Measurements from ENCODE around the gene CYP46A1.

The CYP46A1 gene

DNA sequence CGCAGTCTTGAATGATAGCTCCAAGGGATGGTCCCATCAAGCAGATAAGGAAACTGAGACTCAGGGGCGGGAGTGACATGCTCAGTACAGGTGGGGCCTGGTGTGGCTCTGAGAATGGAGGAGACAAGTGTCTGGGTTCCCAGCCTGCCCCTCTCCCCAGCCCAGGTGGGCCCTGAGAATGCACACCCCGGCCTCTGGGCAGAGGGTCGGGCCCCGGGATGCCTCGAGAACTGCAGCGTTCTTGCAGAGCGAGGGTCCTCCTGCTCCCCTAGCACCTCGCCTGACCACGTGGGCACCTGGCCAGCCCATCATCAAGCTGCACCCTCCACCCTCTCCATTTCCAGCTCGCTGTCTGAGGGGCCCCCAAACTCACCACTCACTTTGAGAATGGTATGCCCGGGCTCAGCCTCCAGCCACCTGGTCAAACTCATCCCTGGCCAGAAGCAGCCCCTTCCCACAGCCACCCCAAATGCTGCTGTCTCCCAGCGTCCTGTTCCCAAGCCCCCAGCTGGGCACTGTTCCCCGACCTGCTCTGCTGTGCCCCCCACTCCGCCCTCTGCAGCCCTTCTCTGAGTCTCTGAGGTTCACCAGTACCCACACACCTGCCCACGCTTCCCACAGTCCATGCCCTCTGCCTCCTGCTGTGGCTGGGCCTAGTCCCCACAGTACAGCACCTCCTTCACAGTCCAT is 44.3 kb downstream of the CYP46A1 start:
- DNase-seq (ENCODE audit: low read depth, low spot score), result no peak

DNA sequence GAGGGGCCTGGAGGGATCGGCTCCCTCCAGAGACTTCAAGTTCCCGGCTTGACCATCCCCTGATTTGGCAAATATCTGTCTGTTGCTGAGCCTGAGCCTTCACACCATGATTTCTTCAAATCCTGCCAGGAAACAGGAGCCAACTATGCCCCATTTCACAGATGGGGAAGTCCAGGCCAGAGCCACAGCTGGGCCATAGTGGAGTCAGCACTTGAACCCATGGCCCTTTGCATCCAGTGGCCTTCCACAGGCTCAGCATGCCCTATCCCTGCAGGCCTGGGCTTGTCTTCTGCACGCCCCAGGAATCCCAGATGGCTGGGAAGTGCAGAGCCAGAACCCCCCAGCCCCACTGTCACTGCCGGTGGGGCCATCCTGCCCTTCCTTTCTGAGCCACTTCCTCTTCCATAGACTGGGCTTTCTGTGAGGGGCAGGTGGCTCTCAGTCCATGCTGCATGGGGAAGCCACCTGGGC is 44.9 kb downstream of the CYP46A1 start:
- DNase-seq (ENCODE audit: low read depth, low spot score), result no peak

DNA sequence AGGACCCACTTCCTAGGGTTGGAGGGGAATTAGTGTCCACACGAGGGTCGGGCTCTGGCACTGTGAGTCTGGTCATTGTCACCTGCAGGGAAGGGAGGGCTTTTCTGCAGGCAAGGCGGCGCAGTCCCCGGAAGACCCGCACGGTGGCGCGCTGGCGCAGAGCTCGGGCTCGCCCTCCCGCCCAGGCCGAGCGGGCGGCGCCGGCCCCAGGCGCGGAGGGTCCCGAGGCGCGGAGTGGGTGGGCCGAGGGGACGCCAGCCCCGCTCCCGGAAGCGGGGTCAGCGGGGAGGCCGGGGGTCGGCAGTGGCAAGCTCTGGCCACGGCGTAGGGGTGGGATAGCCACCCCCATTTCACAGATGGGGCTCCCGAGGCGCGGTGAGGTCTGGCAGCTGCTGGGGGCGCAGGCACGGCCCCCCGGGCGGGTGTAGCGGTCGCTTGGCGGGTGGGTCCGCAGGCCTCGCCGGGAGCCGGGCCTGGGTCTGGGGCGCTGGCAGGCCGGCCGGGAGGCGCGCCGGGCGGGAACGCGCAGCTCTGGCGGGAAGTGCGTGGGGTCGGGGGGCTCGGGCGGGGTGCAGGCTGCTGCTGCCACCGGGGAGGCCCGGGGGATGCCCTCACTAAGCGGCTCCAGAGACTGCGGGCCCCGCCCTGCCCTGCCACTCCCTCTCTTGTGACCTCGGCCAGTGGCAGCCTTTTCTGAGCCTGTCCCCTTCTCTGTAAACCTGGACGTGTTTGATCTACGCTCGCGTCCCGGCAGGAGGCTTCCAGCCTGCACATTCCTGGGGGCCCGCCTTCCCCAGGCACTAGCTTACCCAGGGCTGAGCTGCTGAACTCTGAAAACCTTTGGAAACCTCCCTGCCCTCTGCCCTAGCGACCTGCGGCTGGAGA is 46.1 kb downstream of the CYP46A1 start:
- DNase-seq (ENCODE audit: low read depth, low spot score), result no peak

DNA sequence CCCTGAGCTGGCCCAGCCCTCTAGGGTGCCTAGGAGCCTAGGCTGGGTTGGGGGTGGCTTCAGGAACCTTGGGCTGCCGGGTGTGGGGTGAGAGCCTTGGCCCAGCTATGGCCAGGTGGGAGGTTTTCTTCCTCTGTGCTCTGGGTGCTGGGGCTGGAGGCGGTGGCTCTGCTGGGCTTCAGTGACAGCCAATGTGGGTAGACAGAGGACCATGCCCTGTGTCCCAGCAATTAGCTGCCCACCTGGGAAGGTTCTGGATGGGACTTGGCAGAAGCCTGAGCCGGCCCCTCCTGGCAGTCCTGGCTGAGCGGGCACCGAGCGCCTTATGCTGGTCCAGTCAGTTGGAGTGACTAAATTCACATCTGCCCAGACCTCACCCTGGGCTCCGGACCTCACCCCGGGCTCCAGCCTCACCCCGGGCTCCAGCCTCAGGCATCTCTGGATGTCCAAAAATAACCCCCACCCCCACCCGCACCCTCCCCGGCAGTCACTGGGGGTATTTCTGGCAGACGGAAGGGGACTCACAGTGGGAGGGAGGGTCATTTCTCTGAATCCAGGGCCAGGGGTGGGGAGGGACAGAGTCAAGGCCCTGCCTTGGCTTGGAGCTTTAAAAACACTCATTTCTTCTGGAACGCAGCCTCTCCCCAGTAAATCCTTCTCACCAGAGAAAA is 46.9 kb downstream of the CYP46A1 start:
- no peak for DNase-seq (ENCODE audit: low read depth, low spot score)

DNA sequence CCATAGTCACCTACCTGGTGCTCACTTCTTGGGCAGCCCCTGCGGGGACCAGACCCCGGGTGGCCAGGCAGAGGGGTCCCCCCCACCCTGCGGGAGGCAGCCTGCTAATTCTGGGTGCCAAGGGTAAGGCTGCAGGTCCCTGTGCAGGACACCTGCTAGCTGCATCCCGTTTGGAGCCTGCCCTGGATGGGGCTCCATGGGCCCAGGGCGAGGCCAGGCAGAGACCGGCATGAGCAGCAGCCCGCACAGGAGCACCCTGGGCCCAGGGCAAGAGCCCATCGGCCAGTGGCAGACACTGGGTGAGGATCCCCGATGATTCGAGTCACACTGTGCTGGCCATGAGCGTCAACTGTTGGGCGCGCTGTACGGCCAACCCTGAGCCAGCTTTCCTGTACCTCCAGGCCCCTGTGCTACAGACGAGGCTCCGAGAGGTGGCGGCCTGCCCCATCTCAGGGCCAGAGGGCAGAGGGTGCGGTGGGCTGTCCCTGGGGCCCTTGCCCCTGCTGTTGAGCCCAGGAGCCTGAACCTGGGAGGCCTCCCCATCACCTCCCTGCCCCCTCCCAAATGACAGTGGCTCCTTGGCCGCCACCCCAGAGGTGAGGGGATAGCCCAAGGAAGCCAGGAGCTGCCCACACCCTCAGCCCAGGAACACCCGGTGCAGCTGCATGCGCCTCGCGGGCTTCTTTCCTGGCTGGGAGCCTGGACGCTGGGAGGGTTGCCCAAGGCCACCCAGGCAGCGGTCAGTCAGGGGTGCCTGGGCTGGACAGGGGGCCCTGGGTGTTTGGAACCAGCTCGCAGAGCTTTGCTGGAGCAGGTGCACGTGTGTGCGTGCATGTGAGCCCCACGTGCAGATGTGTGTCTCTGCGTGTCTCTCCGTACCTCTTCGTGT is 47.7 kb downstream of the CYP46A1 start:
- no peak for DNase-seq (ENCODE audit: low read depth, low spot score)

DNA sequence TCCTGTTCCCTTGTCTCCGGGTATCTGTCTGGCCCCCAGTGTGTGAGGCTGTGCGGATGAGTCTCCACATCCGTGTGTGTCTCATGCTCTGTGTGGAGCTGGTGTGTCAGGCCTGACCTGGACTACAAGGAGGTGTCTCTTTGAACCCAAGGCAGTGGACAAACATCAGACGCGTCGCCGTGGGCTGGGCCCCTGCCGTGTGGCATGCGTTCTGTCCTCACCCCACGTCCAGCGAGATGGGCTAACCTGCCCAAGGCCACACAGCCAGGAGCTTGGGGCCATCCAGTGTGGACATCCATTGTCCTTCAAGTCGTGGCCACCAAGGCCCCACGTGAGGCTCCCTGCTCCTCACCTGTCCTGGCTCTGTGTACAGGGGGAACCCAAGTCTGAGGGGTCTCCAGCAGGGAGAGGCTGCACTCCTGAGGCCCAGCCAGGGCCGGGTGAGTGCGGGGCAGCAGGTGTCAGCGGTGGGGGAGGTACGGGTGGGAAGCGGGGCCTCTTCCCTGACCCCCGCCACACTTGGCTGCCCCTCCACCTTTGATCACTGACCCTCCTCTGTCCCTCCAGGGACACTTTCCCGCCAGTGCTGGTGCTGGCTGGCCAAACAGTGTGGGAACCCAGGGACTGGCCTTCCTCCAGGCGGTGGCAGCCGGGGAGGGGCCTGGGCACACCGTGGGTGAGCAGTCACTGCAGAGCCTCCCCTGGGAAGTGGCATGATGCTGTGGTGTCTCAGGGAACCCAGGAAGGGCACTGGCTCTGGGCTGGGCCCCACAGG is 48.5 kb downstream of the CYP46A1 start:
- no peak for DNase-seq (ENCODE audit: low read depth, low spot score)

DNA sequence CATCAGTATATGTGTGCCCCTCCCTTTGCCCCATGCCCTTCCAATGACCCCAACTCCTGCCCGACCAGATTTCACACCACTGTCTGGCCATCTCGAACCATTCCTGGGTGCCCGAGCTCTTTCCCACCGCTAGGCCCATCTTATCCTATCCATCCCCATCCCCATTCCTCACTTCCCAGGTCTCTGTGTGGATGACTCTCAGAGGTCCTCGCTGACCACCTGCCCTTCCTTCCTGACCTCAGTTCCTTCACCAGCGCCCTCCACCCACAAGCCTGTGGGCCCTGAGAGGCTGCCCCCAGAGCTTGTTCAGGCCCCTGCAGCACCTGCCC is 49.1 kb downstream of the CYP46A1 start:
- DNase-seq (ENCODE audit: low read depth, low spot score), result no peak

DNA sequence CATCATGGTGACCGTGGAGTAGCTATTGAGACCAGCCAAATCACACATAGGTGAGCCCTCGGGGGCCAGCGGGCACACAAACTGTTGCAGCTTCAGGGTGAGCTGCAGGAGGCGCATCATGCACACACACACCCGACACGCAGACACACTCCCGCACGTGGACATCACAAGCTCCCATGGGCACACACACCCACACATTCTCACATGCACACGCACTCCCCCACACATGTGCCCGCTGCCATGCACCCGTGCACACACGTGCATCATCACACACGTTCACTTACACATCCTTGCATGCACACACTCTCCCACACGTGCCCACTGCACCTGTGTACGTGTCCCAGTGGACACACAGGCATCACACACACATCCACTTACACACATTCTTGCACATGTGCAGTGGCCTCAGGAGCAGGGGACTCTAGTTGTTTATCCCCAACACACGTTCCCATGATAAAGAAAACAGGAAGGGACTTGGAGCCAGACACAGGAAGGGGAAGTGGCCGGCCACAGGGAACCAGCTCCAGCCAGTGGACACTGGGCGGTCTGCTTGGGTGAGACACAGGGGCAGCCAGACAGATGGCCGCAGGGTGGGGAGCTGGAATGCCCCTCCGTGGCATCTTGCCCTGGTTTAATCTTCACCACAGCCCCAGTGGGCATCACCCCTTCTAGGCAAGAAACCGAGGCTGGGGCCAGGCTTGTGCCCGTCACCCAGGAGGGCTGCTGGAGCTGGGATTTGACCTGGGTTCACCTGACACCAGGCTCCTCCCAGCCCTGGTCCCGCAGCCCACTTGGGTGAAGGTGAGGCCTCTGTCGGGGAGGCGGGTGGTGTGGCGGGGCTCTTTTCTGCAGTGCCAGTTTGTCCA is 49.7 kb downstream of the CYP46A1 start:
- no peak for DNase-seq (ENCODE audit: low read depth, low spot score)

DNA sequence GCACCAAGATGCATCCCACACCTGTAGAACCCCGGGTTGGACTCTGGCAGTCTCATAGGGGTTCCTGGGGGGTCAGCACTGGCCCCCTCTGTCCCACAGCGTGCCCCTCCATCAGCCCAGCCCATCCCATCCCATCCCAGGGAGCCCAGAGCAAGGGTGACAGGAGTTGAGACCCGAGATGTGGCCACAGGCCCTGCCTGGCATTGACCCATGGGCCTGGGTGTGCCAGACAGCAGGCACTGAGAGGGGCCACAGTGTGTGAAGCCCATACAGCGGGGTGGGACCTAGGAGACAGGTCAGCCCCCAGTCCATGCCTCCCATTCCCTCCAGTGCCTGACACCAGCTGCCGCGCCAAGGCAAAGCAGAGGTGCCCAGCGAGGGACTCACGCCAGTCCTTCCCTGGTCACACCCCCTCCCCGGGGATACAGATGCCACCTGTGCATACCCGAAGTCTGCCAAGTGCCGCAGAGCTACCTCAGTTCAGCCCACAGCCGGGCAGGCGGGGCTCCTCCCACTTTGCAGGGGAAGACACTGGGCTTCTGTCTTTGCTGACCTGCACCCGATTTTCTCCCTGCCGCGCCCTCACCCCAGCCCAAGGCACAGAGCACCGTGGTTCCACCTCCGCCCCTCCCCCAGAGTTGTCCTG is 50.4 kb downstream of the CYP46A1 start:
- DNase-seq (ENCODE audit: low read depth, low spot score), result no peak

DNA sequence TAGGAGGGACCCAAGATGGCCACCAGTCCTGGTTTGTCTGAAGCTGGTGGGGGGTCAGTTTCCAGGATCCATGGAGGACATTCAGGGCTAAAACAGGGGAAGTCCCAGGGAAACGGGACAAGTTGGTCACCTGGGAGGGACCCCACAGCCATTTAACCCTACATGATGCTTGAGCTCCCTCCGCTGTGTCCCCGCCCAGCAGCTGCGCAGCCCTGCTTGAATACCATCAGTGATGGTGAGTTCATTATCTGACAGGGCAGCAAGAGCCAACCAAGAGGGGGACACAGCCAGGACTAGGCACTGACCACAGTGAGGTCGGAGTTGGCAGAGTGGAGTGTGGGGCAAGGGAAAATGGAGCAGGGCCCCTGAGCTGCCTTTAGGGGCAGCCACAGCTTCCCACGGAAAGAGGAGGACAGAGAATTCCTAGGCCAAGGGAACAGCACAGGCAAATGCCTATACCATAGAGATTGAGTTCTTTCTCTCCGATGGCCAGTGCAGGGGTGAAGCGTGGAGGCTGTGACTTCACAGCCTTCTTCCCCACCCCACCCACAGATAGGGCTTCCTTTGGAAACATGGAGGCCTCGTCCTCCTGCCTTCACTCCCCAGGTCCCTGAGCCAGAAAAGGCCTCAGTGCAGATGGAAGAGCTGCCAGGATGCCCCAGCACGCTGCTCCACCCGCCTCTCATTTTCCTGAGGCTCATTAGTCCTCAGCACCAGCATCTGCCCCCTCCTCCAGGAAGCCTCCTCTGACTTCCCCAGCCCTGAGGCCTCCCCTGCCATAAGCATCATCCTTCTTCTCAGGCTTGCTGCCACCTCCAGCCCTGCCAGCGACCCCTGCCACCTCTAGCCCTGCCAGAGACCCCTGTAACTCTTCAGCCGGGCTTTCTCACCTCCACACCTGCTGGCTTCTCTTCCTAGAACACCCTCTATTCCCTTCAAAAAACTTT is 51.4 kb downstream of the CYP46A1 start:
- DNase-seq (ENCODE audit: low read depth, low spot score), result no peak

DNA sequence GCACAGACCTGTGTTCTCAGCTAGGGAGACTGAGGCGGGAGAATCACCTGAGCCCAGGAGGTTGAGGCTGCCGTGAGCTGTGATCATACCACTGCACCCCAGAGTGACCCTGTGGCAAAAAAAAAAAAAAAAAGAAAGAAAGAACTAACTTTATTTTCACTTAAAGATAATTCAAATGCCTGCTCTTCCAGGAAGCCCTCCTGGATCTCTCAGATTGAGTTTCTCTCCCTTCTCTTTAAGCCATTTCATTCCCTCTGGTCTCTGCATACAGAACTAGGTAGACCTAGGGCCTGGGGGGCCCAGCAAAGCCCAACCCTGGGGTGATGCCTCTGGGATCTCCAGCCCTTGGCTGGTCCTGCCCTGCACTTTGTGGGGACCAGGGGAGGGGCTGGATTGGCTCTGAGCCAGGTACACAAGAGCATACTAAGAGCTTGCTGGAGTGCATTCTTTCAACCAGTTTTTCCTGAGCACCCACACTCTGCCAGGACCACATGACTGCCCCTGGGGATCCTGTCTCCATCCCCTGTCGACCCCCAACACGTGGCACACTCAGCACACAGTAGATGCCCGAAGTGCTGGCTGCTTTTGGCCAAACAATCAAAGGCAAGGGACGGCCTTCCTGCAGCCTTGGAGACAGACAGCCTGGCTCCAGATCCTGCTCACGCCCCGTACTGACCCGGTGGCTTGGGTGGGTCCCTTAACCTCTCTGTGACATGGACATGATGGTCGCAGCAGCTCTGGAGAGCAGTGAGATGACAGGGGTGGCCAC is 52.7 kb downstream of the CYP46A1 start:
- no peak for DNase-seq (ENCODE audit: low read depth, low spot score)

DNA sequence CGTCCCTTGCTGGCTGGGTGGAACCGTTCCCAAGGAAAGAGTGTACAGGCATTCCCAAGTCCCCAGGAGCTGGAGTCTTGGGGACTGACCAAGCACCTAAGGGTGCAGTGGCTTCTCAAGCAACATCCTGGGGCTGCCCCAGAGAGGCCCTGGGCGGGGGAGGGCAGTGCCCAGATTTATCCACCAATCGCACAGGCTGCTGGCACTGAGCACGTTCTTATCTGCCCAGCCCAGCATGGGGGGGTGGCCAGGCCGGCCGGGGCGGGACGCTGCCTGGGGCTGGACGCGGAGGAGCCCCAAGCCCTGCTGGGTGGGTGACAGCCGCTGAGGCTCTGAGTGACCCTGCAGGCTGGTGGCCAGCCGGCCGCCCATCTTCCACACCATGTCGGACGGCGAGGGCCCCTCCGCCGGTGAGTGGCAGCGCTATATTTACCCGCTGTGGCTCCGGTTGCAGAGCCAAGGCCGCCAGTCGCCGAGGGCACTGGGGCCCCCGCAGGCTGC is 53.4 kb downstream of the CYP46A1 start:
- no peak for DNase-seq (ENCODE audit: low read depth, low spot score)

DNA sequence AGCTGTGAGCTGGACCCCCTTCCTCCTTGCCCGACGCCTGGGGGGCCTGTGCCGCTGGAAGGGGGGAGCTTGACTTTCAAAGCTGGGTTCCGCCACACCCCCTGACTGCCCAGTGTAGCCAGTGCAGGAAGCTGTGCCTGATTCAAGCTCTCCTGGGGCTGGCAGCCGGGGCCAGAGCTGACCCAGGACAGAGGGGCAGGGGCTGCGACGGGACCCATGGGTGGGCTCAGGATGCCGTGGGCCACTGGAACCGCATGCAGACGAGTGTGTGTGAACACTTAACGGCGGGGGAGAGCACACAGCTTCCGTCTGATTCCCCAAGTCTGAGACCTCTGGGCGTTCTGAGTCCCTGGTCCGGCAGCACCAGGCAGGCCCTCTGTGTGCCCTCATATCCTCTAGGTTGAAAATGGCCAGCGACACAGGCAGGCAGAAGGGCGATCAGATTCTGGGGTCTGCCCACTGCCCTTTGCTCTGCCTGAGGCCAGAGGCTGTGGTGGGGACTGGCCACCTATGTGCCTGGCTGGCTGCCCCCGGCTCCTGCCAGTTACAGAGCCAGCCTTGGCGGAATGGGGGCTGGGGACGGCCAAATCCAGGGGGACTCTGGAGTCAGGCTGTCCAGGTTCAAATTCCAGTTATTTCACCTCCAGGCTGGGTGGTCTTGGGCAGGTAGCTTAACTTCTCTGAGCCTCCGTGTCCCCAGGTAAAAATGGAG is 54.0 kb downstream of the CYP46A1 start:
- no peak for DNase-seq (ENCODE audit: low read depth, low spot score)

DNA sequence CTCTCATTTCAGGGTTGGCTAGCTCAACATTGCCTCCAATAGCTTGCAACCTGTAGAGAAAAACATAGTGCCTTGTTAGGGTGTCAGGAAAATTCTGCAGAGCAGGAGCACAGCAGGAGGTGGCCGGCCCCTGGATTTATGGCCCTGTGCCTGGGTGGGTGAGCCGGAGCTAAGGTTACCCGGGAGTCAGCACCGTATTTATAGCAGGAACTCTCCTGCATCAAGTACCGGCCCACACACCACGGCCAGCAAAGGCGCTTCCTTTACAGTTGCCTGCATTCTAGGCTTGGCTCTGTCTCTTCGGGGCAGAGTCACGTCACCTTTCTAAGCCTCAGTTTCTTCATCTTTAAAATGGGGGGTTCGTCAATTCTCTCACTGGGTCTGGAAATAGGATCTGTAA is 56.3 kb downstream of the CYP46A1 start:
- DNase-seq (ENCODE audit: low read depth, low spot score), result no peak

DNA sequence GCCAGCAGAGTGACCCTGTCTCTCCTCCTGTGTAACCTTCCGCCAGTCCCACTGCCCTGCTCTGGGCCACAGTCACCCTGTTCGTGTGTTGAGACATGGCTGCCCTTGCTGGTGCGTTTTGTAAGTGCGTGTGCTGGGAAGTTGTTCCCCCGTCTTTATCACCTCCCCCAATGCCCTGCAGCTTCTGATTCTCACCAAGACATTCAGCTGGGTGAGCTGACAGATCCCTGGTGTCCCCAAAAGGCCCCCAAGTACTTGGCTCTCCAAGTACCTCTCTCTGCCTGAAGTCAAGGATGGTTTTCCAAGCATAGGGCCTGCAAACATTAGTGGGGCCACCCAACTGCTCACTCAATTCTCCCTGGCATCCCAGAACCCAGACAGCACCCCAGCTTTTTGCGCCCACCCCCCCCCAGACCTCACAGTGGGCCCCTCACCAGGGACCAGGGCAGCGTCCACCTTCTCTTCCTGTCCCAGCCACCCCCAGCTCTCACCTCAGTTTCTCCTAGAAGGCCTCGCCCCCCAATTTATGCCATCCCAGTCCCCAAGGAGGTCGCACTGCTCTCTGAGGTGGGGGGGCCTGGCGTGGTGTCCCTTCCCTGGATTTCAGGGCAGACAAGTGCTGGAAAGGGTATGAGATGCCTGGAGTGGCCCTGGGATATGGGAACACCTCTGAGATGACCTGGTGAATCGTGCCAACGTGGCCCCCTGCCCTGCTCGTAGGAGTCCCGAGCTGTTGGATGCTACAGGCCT is 57.3 kb downstream of the CYP46A1 start:
- DNase-seq (ENCODE audit: low read depth, low spot score), result no peak

DNA sequence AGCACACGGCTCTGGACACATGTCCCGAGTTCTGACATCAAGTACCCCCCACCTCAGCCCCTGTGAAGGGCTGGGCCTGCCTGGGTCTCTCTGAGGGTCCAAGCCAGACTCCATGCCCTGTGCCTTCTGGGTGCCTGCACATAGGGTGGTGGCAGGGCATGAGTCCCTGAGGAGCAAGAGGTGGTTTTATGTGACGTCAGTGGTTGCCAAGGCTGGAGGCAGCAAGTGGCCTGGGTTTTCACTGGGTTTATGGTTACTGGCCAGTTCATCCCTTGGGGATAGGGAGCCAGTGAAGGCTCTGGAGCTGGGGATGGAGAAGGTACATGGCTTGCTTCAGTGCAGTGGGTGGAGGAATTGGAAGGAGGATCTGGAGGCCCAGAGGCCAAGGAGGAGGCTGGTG is 58.0 kb downstream of the CYP46A1 start:
- DNase-seq (ENCODE audit: low read depth, low spot score), result no peak
